A549 (cell line): Measurements from ENCODE around the gene CETN1.

Source experiments
- CHD2 ChIP-seq: fragments of 150-350 bp; IDR thresholded peaks from 2 replicates; pipeline ENCODE4 v1.6.1; 2014; ENCODE audit warnings: low read length; ENCODE audit not compliant: partially characterized antibody
- EP300 ChIP-seq, 2 experiments: fragments of >200 bp; sonication (Bioruptor Twin); formaldehyde crosslinking; IDR thresholded peaks; 2 replicates in 1 of 2; 3 replicates in 1 of 2; pipeline ENCODE4 v1.6.1; 2016 to 2017
- TP53 ChIP-seq: fragments of 250-450 bp; sonication (Bioruptor Pico); IDR thresholded peaks from 2 replicates; pipeline ENCODE4 v1.5.0; 2021; ENCODE audit warnings: mild to moderate bottlenecking, moderate library complexity
- TF ChIP-seq, protein P1 (sequence below): fragments of >200 bp; sonication (Bioruptor Twin); formaldehyde crosslinking; IDR thresholded peaks from 3 replicates; pipeline ENCODE4 v1.6.1; 2016
- TF ChIP-seq, protein P2 (sequence below): fragments of >200 bp; sonication (Bioruptor Twin); formaldehyde crosslinking; IDR thresholded peaks from 3 replicates; pipeline ENCODE4 v1.5.1; 2016

DNA sequence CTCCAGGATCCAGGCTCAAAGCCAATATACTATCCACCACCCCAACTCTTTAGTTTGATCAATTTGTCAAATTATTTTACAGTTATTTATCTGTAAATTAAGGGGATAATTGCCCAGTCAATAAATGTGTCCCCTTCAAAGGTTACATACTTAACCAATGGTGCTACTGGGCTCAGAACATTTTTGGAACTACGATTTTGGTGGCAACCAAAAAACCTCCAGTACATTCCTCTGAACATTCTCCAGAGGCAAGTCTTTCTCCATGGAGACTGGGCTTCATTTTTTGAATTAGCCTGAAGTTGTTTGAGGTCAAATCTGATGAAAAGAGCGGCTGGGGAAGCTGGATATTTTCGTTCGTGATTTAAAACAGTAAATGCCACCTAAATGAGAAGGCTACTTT lies 14.9 kb downstream of the CETN1 start:
- TF ChIP-seq TP53 (CRISPR knock-in tag): no peak
- TF ChIP-seq, protein P1, sequence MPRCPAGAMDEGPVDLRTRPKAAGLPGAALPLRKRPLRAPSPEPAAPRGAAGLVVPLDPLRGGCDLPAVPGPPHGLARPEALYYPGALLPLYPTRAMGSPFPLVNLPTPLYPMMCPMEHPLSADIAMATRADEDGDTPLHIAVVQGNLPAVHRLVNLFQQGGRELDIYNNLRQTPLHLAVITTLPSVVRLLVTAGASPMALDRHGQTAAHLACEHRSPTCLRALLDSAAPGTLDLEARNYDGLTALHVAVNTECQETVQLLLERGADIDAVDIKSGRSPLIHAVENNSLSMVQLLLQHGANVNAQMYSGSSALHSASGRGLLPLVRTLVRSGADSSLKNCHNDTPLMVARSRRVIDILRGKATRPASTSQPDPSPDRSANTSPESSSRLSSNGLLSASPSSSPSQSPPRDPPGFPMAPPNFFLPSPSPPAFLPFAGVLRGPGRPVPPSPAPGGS: no peak
- no peak for TF ChIP-seq CHD2
- TF ChIP-seq EP300 (IDR thresholded peaks at IDR 0.05): no peak
- TF ChIP-seq, protein P2, sequence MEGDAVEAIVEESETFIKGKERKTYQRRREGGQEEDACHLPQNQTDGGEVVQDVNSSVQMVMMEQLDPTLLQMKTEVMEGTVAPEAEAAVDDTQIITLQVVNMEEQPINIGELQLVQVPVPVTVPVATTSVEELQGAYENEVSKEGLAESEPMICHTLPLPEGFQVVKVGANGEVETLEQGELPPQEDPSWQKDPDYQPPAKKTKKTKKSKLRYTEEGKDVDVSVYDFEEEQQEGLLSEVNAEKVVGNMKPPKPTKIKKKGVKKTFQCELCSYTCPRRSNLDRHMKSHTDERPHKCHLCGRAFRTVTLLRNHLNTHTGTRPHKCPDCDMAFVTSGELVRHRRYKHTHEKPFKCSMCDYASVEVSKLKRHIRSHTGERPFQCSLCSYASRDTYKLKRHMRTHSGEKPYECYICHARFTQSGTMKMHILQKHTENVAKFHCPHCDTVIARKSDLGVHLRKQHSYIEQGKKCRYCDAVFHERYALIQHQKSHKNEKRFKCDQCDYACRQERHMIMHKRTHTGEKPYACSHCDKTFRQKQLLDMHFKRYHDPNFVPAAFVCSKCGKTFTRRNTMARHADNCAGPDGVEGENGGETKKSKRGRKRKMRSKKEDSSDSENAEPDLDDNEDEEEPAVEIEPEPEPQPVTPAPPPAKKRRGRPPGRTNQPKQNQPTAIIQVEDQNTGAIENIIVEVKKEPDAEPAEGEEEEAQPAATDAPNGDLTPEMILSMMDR: no peak
